GM12891 (cell line): ENCODE results near the gene SSH2.

Source experiments
- POLR2A ChIP-seq: IDR thresholded peaks from 2 replicates; pipeline ENCODE4 v1.6.1; 2011; ENCODE audit warnings: low read depth, low read length, control low read depth
- POLR2AphosphoS5 ChIP-seq: IDR thresholded peaks from 2 replicates; pipeline ENCODE4 v1.6.1; 2011; ENCODE audit warnings: low read depth, low read length, control low read depth

GRCh38 chr17:29918922-29919856, 10.8 kb downstream of the SSH2 start:
- TF ChIP-seq POLR2AphosphoS5 (no peak), POLR2A (no peak)
